Fibroblast of skin of right quadriceps (primary cell): ENCODE measurements around the gene EPHA4.

Source experiments
- DNase-seq: peaks from one replicate; pipeline ENCODE4 v3.0.0-alpha.2; 2013

The EPHA4 gene

GRCh38 chr2:221464971-221465370 lies 107.1 kb downstream of the EPHA4 start:
- DNase-seq: no peak

DNA sequence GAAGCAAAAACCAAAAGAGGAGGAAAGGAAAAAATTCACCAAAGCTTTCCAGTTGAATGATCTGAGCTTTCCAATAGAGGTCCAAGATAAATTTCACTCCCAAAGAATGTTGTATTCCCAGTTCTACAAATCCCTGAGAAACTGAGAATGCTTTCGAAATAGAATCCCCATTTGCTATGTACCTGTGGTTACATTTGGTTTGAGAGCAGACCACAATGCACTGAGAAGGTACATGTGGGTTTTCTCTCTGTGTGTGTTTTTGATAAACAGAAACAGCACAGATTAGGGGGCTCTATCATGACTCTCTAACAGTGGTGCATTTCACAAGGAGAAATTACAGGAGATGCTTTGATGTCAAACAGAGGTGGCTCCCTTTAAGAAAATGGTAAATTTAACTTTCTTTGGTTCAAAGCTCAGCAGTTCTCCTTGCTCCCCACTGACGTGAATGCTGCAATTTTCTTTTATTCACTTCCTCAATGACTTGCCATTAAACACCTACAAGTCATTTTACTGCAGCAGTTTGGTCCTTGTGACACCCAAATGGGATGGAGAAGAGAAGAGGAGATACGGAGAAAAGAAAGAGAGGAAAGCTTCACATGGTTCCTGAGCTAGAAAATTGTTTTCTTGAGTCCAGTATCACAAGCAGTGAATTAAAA lies 108.7 kb downstream of the EPHA4 start:
- no peak for DNase-seq

DNA sequence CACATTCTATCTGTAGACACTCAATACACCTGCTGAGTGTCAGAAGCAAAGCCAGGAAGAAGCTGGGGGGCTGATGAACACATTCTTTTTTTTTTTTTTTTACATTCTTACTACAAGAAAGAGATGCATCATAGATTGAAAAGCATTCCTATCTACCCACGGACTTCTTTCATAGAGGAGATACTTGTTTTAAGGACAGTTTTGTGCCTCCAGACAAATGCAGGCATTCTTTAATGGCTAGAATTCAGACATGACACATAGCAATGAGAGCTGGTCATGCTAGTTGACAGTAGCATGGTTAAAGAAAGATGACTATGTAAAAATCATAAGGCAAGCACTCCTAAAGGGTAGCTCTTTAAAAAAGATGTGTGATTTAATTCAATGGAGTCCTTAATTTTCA lies 110.2 kb downstream of the EPHA4 start:
- peak; percentile 51 for DNase-seq

GRCh38 chr2:221460136-221460535 lies 112.0 kb downstream of the EPHA4 start:
- no peak for DNase-seq

GRCh38 chr2:221458578-221458977 lies 113.5 kb downstream of the EPHA4 start:
- DNase-seq: no peak

- DNase-seq: no peak
These were observed 116.9 kb downstream of the EPHA4 start for GRCh38 chr2:221455214-221455613.

DNA sequence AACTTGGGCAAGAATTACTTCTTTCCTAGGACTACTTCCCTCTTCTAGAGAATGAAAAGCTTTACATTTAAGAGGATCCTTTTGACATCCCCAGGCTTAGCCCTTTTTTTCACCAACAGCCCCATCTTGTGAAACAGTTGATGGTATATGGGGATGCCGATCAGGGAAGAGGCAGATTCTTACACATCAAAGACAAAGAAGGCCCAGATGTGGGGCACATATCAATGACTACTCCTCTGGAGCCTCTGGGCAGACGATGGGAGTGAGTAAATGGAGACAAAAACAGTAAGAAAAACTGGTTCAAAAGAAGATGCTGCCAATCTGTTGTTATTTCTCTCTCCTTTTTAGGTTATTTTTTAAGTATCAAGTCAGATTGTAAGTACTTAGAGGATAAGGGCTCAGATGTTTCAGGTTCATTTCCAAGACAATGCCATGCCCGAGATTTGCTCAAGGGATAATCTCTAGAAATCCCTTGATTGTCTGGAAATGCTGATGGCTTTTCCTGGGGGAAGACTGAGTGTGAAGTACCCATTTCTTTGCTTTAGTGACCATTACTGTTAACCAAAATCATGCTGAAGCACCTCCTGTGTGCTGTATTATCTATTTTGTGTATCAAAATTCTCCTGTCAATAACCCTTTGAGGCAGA lies 117.5 kb downstream of the EPHA4 start:
- DNase-seq: no peak

GRCh38 chr2:221451862-221452788 lies 120.0 kb downstream of the EPHA4 start:
- no peak for DNase-seq

- no peak for DNase-seq
These were observed 121.8 kb downstream of the EPHA4 start for GRCh38 chr2:221450280-221450679.

- no peak for DNase-seq
These were observed 122.7 kb downstream of the EPHA4 start for GRCh38 chr2:221449406-221449805.

GRCh38 chr2:221448844-221449390 lies 123.2 kb downstream of the EPHA4 start:
- DNase-seq: no peak

- DNase-seq: no peak
These were observed 123.9 kb downstream of the EPHA4 start for GRCh38 chr2:221448057-221448843.

GRCh38 chr2:221447310-221447709 lies 124.8 kb downstream of the EPHA4 start:
- peak; percentile 41 for DNase-seq

DNA sequence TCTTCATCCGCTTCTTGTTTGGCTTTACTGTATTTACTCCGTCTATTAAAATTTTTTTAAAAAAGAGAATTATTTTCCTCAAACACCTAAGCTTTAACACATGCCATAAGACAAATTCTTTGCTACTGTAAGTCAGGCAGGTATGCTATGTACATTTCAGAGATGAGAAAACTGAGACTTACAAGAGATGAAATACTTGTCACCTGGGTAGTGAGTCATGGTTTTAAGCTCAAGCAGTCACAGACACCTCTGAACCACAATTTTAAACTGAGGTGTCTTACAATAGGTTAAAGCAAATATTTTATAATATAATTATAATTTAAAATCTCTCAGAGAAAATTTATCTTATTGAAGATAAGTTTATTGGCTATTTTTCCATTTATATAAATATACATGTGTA lies 126.0 kb downstream of the EPHA4 start:
- DNase-seq: no peak

GRCh38 chr2:221444106-221444505 lies 128.0 kb downstream of the EPHA4 start:
- peak; percentile 74 for DNase-seq

DNA sequence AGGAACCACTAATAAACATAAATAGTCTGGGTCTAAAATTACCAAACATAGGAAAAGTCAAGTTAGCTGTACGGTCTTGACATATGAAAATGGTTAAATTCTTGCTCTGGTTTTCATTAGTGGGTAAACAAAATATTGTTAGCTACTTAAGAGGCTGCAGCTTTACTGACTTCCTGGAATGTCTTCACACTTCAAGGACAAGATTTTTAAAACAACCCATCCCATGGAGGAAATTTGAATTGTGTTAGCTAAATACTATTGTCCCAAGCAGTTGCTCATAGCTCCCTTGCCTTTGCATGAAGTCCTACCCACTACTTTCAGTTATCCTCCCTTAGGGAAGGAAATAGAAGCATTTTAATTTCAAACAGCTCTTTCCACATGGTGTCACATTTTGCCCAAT lies 128.5 kb downstream of the EPHA4 start:
- peak; percentile 58 for DNase-seq

GRCh38 chr2:221442128-221442527 lies 130.0 kb downstream of the EPHA4 start:
- DNase-seq: no peak

DNA sequence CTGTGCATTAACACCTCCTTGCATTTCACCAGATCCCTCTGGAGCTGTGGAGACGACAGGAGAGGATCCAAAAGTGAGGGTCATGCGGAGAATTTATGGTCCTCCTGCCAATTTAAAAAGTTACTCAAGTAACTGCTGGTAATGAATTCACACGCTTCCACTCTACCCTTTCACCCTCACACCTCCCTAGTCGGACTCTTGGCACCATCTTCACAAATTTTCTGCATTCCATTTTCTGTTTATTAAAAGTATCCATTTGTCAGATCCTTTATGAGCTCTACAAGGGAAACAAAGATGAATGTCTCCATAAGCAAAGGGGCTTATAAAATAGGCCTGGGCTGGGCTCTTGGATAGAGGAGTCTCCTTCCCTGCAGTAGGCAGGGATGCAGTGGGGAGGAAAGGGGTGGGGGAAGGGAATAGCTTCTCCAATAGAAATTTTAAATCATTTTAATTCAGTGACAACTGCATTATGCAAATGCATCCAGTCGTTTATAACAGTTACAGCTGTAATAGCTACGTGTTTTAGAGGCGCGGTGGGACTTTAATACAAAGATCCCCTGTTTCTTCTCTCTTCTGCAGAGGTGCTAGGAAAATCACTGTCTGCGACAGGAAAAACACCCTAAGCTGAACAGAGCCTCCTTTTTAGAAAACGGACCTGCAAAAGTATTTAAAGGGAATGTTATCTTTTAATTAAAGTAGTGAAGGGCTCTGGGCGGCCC lies 132.2 kb downstream of the EPHA4 start:
- DNase-seq: no peak

DNA sequence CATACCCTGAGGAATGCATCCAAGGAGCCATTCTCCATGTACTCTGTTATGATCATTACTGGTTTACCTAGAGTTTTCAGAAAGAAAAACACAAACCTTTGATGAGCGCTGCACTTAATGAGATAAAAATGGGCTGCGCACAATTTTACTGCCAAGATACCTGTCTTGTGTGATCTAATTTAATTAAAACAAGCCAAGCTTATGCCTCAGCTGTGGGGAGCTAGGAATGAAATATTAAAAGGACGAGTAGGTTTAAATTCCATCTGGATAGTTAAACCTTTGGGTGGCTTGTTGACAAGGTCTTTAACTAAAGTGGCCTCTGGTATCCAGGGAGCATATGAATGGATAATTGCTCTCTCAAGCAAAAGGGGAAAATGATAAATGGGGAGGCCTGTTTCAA lies 135.0 kb downstream of the EPHA4 start:
- DNase-seq: no peak

GRCh38 chr2:221435171-221435570 lies 136.9 kb downstream of the EPHA4 start:
- no peak for DNase-seq

DNA sequence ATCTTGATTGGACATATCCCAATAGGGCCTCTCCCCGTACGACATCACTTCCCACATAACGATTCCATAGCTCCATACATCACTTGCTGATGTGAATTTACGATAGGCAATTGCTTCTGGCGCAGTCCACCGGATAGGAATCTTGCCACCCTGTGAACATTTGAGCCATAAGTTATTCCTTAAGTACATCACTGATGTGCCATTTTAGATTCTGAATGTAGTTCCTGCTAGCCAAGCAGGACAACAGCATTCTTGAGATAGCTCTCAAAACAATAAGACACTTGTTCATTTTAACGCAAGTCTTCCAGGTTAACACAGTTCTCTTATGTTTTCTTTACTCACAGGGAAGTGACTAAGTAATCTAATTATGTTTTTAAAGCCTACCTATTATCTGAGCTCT lies 138.0 kb downstream of the EPHA4 start:
- no peak for DNase-seq

- no peak for DNase-seq
These were observed 140.6 kb downstream of the EPHA4 start for GRCh38 chr2:221431477-221431876.
